HepG2 (cell line): ENCODE results near the gene DYNC2H1. TPM values are rescaled to one million over a fixed set of nuclear protein-coding genes. Genes with fewer than 3 reads are reported as not detected.

Source experiments
- ARNT ChIP-seq: fragments of 450-650 bp; IDR thresholded peaks from 2 replicates; pipeline ENCODE4 v1.6.1; 2017
- ELK4 ChIP-seq: sonication (generic); formaldehyde crosslinking; IDR thresholded peaks from 2 replicates; pipeline ENCODE4 v1.9.0; 2021; ENCODE audit warnings: missing genetic modification reagents, borderline replicate concordance
- FLYWCH1 ChIP-seq: sonication (generic); formaldehyde crosslinking; IDR thresholded peaks from 2 replicates; pipeline ENCODE4 v1.8.1; 2023; ENCODE audit warnings: mild to moderate bottlenecking, missing genetic modification reagents
- KDM5B ChIP-seq: sonication (generic); formaldehyde crosslinking; IDR thresholded peaks from 2 replicates; pipeline ENCODE4 v1.4.0; 2020; ENCODE audit warnings: missing genetic modification reagents, mild to moderate bottlenecking, borderline replicate concordance
- MATR3 ChIP-seq: sonication (generic); formaldehyde crosslinking; IDR thresholded peaks from 2 replicates; pipeline ENCODE4 v1.4.0; 2020; ENCODE audit warnings: missing genetic modification reagents
- PBX3 ChIP-seq: sonication (generic); formaldehyde crosslinking; IDR thresholded peaks from 2 replicates; pipeline ENCODE4 v1.8.1; 2023; ENCODE audit warnings: missing genetic modification reagents, inconsistent platforms, borderline replicate concordance
- PHF8 ChIP-seq: sonication (generic); formaldehyde crosslinking; IDR thresholded peaks from 2 replicates; pipeline ENCODE4 v1.5.0; 2020; ENCODE audit warnings: missing genetic modification reagents
- ZFP62 ChIP-seq: sonication (generic); formaldehyde crosslinking; IDR thresholded peaks from 2 replicates; pipeline ENCODE4 v1.4.0; 2020; ENCODE audit warnings: missing genetic modification reagents
- ZNF232 ChIP-seq: sonication (generic); formaldehyde crosslinking; IDR thresholded peaks from 2 replicates; pipeline ENCODE4 v1.4.0; 2020; ENCODE audit warnings: missing genetic modification reagents, borderline replicate concordance
- ZNF251 ChIP-seq: sonication (generic); formaldehyde crosslinking; IDR thresholded peaks from 2 replicates; pipeline ENCODE4 v1.9.0; 2021; ENCODE audit warnings: mild to moderate bottlenecking, missing genetic modification reagents
- ZNF513 ChIP-seq: sonication (generic); formaldehyde crosslinking; conservative IDR thresholded peaks from 2 replicates; pipeline ENCODE4 v1.5.0; 2020; ENCODE audit warnings: missing genetic modification reagents
- ZNF570 ChIP-seq: sonication (generic); formaldehyde crosslinking; IDR thresholded peaks from 2 replicates; pipeline ENCODE4 v1.4.0; 2020; ENCODE audit warnings: mild to moderate bottlenecking, missing genetic modification reagents, borderline replicate concordance
- ZSCAN29 ChIP-seq: sonication (generic); formaldehyde crosslinking; conservative IDR thresholded peaks from 2 replicates; pipeline ENCODE4 v1.4.0; 2020; ENCODE audit warnings: mild to moderate bottlenecking, missing genetic modification reagents
- polyA plus RNA-seq, 8 experiments: library from polyadenylated mRNA; depleted of rRNA in 3 of 8; stranded (reverse) in 7 of 8; unstranded in 1 of 8; fragments of >200 nt; fragmentation: Illumina TruSeq in 4 of 8; extraction: Trizol in 4 of 8; gene quantifications; 2 replicates each; pipeline versions ENCODE4 v1.2.1 to v1.2.3, GENCODE V29; 2011 to 2016; ENCODE audit warnings: low read depth in 4 of 8, missing spikeins in 1 of 8, mixed read lengths in 1 of 8; ENCODE audit not compliant: insufficient read depth in 1 of 8
- total RNA-seq, 5 experiments: library from RNA; depleted of rRNA; stranded (reverse); fragments of >200 nt; fragmentation: Illumina TruSeq; extraction: Trizol; gene quantifications; 2 replicates each; pipeline ENCODE4 v1.2.3, GENCODE V29; 2016; ENCODE audit warnings: low read depth in 1 of 5
- TF ChIP-seq, protein P1 (sequence below): sonication (generic); formaldehyde crosslinking; IDR thresholded peaks from 2 replicates; pipeline ENCODE4 v1.4.0; 2020; ENCODE audit warnings: missing genetic modification reagents

Gene DYNC2H1
- total and polyA plus RNA-seq, 2 of the 13 experiments (the other 11 are each of a cell fraction or from before 2014, with no cell fraction given): 0.49 to 0.66 TPM

GRCh38 chr11:103108933-103109817 lies at the start of gene DYNC2H1 (continued):
- TF ChIP-seq ZNF513 (CRISPR knock-in tag) (no peak), ARNT (no peak), ELK4 (no peak), MATR3 (no peak), PBX3 (no peak), PHF8 (peak; percentile 45), ZNF232 (CRISPR knock-in tag) (no peak), FLYWCH1 (CRISPR knock-in tag) (0 out of 2 replicates have a peak, but pooled peaks have one; percentile 57), ZSCAN29 (CRISPR knock-in tag) (0 out of 2 replicates have a peak, but pooled peaks have one; percentile 23), ZNF570 (CRISPR knock-in tag) (no peak), ZFP62 (no peak), ZNF251 (CRISPR knock-in tag) (no peak), KDM5B (peak; percentile 53; the same call in 1 of the 2 replicates)
- TF ChIP-seq, protein P1, sequence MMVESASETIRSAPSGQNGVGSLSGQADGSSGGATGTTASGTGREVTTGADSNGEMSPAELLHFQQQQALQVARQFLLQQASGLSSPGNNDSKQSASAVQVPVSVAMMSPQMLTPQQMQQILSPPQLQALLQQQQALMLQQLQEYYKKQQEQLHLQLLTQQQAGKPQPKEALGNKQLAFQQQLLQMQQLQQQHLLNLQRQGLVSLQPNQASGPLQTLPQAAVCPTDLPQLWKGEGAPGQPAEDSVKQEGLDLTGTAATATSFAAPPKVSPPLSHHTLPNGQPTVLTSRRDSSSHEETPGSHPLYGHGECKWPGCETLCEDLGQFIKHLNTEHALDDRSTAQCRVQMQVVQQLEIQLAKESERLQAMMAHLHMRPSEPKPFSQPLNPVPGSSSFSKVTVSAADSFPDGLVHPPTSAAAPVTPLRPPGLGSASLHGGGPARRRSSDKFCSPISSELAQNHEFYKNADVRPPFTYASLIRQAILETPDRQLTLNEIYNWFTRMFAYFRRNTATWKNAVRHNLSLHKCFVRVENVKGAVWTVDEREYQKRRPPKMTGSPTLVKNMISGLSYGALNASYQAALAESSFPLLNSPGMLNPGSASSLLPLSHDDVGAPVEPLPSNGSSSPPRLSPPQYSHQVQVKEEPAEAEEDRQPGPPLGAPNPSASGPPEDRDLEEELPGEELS (CRISPR knock-in tag): no peak
